Ovary (tissue), 3 donors: ENCODE measurements around the gene PRR19.

Source experiments
- CTCF ChIP-seq, 3 donors: fragments of 450-650 bp in 2 of 3; fragments of 200-600 bp in 1 of 3; IDR thresholded peaks; one replicate each; pipeline versions ENCODE4 v1.5.1 to v1.8.0; 2016 to 2022; ENCODE audit warnings: antibody characterized with exemption in 3 of 3, mild to moderate bottlenecking in 1 of 3
- EP300 ChIP-seq: sonication (generic); formaldehyde crosslinking; IDR thresholded peaks from one replicate; pipeline ENCODE4 v1.6.1; 2017; ENCODE audit warnings: antibody characterized with exemption
- POLR2A ChIP-seq: fragments of 450-650 bp; IDR thresholded peaks from one replicate; pipeline ENCODE4 v1.6.1; 2017; ENCODE audit warnings: antibody characterized with exemption, mild to moderate bottlenecking, moderate library complexity
- donor health status: DM: no; HTN: no; CAD: no.

GRCh38 chr19:42295831-42296525 lies 6.0 kb upstream of the PRR19 start:
- TF ChIP-seq CTCF (IDR thresholded peaks at IDR 0.05) (peak; percentile 87 to 93 (median 90)), EP300 (no peak), POLR2A (no peak)
